Lung (tissue), 12 donors: ENCODE measurements around the gene PPP2R3A. TPM values are rescaled to one million over a fixed set of nuclear protein-coding genes. Genes with fewer than 3 reads are reported as not detected.

ENCODE experiments used
- ATAC-seq: fragments of 200-7000 bp; cut with Tn5 transposase; one replicate; pipeline ENCODE4 v1.9.1; 2020; ENCODE audit warnings: moderate number of reproducible peaks; ENCODE audit not compliant: insufficient read depth, low FRiP score
- DNase-seq, 3 donors: peaks; one replicate each; pipeline ENCODE4 v3.0.0-alpha.2; 2013 to 2017
- H3K27ac ChIP-seq, 2 donors: one replicate each; pipeline ENCODE4 v1.5.1; 2013; ENCODE audit warnings: mild to moderate bottlenecking in 2 of 2, moderate library complexity in 2 of 2, control low read depth in 1 of 2, inconsistent platforms in 1 of 2, low read depth in 1 of 2, low read length in 1 of 2
- H3K27me3 ChIP-seq, 3 donors: one replicate each; pipeline ENCODE4 v1.5.1; 2013; ENCODE audit warnings: low read length in 2 of 3; ENCODE audit not compliant: control insufficient read depth in 3 of 3, insufficient read depth in 3 of 3
- H3K36me3 ChIP-seq, 4 donors: one replicate each; pipeline ENCODE4 v1.5.1; 2013; ENCODE audit warnings: low read length in 4 of 4, mild to moderate bottlenecking in 1 of 4, moderate library complexity in 1 of 4; ENCODE audit not compliant: control insufficient read depth in 4 of 4, insufficient read depth in 4 of 4
- H3K4me1 ChIP-seq, 5 donors: one replicate each; pipeline ENCODE4 v1.5.1; 2013; ENCODE audit warnings: low read length in 5 of 5, mild to moderate bottlenecking in 2 of 5, moderate library complexity in 1 of 5; ENCODE audit not compliant: control insufficient read depth in 5 of 5, insufficient read depth in 5 of 5
- H3K4me3 ChIP-seq: one replicate; pipeline ENCODE4 v1.5.1; 2013; ENCODE audit warnings: mild to moderate bottlenecking, control low read depth, moderate library complexity
- H3K9ac ChIP-seq, 2 donors: one replicate each; pipeline ENCODE4 v1.5.1; 2013; ENCODE audit warnings: low read length in 2 of 2, control low read depth in 1 of 2; ENCODE audit not compliant: insufficient read depth in 1 of 2
- H3K9me3 ChIP-seq, 4 donors: one replicate each; pipeline ENCODE4 v1.5.1; 2013; ENCODE audit warnings: low read length in 3 of 4, mild to moderate bottlenecking in 1 of 4, moderate library complexity in 1 of 4; ENCODE audit not compliant: control insufficient read depth in 4 of 4, insufficient read depth in 3 of 4
- WGBS, 2 donors: extraction: QIAGEN DNeasy Blood & Tissue Kit; methylation state at CpG; one replicate each; pipeline ENCODE4 v1.1.7; 2013; 5-methylcytosine and 5-hydroxymethylcytosine counted together
- polyA plus RNA-seq, 2 donors: library from polyadenylated mRNA; stranded (reverse); fragments of 200-250 nt; gene quantifications; one replicate each; pipeline ENCODE4 v1.2.1, GENCODE V29; 2013
- total RNA-seq, 2 donors: library from RNA; depleted of rRNA in 1 of 2; stranded (reverse); fragments of >200 nt in 1 of 2; gene quantifications; one replicate each; pipeline ENCODE4 v1.2.1, GENCODE V29; 2014 to 2021
- TF ChIP-seq, protein P1 (sequence below): IDR thresholded peaks from 2 replicates; pipeline ENCODE4 v1.5.1; 2012; ENCODE audit warnings: mild to moderate bottlenecking; ENCODE audit errors: control extremely low read depth, extremely low read depth
- donor health status: control.
- donor health status: control.
- donor health status: Bipolar disorder and iron deficiency.
- donor health status: healthy.
- donor health status: DM: yes; HTN: yes; CAD: no.

PPP2R3A gene
- total and polyA plus RNA-seq, 4 donors, result 1.6 to 17.0 (median 4.6) TPM

DNA sequence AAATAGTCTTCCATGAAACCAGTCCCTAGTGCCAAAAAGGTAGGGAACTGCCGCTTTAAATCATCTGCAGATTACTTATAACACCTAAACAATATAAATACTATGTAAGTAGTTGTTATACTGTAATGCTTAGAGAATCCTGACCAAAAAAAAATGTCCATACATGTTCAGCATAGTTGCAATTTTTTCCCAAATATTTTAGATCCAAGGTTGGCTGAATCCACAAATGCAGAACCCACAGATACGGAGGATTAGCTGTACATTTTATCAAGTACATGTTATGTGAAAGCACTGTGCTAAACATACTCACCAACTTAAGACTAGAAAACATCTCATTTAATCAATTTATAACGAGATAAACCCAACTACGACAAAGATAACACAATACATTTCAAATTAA, 221.3 kb downstream of the PPP2R3A start:
- TF ChIP-seq, protein P1, sequence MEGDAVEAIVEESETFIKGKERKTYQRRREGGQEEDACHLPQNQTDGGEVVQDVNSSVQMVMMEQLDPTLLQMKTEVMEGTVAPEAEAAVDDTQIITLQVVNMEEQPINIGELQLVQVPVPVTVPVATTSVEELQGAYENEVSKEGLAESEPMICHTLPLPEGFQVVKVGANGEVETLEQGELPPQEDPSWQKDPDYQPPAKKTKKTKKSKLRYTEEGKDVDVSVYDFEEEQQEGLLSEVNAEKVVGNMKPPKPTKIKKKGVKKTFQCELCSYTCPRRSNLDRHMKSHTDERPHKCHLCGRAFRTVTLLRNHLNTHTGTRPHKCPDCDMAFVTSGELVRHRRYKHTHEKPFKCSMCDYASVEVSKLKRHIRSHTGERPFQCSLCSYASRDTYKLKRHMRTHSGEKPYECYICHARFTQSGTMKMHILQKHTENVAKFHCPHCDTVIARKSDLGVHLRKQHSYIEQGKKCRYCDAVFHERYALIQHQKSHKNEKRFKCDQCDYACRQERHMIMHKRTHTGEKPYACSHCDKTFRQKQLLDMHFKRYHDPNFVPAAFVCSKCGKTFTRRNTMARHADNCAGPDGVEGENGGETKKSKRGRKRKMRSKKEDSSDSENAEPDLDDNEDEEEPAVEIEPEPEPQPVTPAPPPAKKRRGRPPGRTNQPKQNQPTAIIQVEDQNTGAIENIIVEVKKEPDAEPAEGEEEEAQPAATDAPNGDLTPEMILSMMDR, result no peak
- no peak overlapping the region for H3K27ac ChIP-seq
- DNase-seq (no peak), ATAC-seq (no peak)
- WGBS, 2 donors, result 65 to 67% methylated on average over 4 of the region's 4 CpGs
- H3K36me3 ChIP-seq, result peaks cover 0 to 5% (median 0%) of the 10 kb centered on the region in 4 donors
- H3K9ac ChIP-seq, result no peak overlapping the region
- H3K9me3 ChIP-seq, result no peaks in the 10 kb centered on the region
- no peak overlapping the region for H3K4me3 ChIP-seq
- no peaks in the 10 kb centered on the region for H3K27me3 ChIP-seq
- peaks cover 5 to 14% (median 10%) of the 10 kb centered on the region in 5 donors for H3K4me1 ChIP-seq

GRCh38 chr3:136187868-136188267, 222.3 kb downstream of the PPP2R3A start:
- TF ChIP-seq, protein P1, result no peak
- H3K9me3 ChIP-seq, result no peaks in the 10 kb centered on the region
- peaks cover 0 to 5% (median 0%) of the 10 kb centered on the region in 4 donors for H3K36me3 ChIP-seq
- H3K4me1 ChIP-seq, result peaks cover 7 to 23% (median 13%) of the 10 kb centered on the region in 5 donors
- 64 to 75% methylated on average over 4 of the region's 4 CpGs for WGBS, 2 donors
- no peak for ATAC-seq
- no peak overlapping the region for H3K27ac ChIP-seq
- no peak overlapping the region for H3K4me3 ChIP-seq
- DNase-seq, result peak in 2 of 3 donors; percentile 15 to 35
- no peak overlapping the region for H3K9ac ChIP-seq
- no peaks in the 10 kb centered on the region for H3K27me3 ChIP-seq

GRCh38 chr3:136189043-136189442, 223.5 kb downstream of the PPP2R3A start:
- Histone ChIP-seq H3K36me3 (peaks cover 0 to 5% (median 0%) of the 10 kb centered on the region in 4 donors), H3K4me3 (no peak overlapping the region), H3K27me3 (no peaks in the 10 kb centered on the region), H3K9me3 (no peaks in the 10 kb centered on the region), H3K9ac (no peak overlapping the region), H3K27ac (no peak overlapping the region), H3K4me1 (peaks cover 7 to 31% (median 13%) of the 10 kb centered on the region in 5 donors)
- ATAC-seq (no peak), DNase-seq (no peak)
- TF ChIP-seq, protein P1, result no peak
- WGBS, 2 donors, result 84 to 89% methylated on average over 5 of the region's 5 CpGs
